Keratinocyte (primary cell): ENCODE measurements around the gene NOL12.

ENCODE experiments used
- EZH2 ChIP-seq: IDR thresholded peaks from one replicate; pipeline ENCODE4 v1.6.1; 2012; ENCODE audit warnings: inconsistent platforms, mild to moderate bottlenecking, low read length, moderate library complexity
- TF ChIP-seq, protein P1 (sequence below), 3 experiments: IDR thresholded peaks in 1 of 3; conservative IDR thresholded peaks in 1 of 3; optimal IDR thresholded peaks in 1 of 3; 2 replicates in 2 of 3; 3 replicates in 1 of 3; pipeline versions ENCODE3 to v1.5.1; 2011; ENCODE audit warnings: low read length in 3 of 3, mild to moderate bottlenecking in 3 of 3, moderate library complexity in 2 of 3, control low read depth in 1 of 3, inconsistent platforms in 1 of 3; ENCODE audit not compliant: insufficient read depth in 2 of 3; ENCODE audit errors: extremely low read depth in 1 of 3

DNA sequence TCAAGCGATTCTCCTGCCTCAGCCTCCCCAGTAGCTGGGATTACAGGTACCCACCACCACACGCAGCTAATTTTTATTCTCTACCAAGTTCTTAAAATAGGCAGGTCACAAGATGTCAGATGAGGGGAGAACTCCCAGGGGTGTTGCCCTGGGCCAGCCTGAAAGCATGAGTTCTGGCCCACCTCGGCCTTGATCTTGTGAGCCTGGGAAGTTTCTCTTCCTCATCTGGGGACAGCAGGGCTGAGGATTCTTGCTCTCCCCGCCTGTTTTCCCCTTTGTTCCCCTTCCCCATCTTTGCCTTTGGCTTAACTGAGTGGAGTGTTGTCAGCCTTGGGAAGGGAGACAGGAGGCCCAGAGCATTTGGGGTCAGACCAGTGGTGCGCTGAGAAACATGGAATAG is 24.1 kb upstream of the NOL12 start:
- no peak for TF ChIP-seq EZH2
- TF ChIP-seq, protein P1, sequence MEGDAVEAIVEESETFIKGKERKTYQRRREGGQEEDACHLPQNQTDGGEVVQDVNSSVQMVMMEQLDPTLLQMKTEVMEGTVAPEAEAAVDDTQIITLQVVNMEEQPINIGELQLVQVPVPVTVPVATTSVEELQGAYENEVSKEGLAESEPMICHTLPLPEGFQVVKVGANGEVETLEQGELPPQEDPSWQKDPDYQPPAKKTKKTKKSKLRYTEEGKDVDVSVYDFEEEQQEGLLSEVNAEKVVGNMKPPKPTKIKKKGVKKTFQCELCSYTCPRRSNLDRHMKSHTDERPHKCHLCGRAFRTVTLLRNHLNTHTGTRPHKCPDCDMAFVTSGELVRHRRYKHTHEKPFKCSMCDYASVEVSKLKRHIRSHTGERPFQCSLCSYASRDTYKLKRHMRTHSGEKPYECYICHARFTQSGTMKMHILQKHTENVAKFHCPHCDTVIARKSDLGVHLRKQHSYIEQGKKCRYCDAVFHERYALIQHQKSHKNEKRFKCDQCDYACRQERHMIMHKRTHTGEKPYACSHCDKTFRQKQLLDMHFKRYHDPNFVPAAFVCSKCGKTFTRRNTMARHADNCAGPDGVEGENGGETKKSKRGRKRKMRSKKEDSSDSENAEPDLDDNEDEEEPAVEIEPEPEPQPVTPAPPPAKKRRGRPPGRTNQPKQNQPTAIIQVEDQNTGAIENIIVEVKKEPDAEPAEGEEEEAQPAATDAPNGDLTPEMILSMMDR (optimal IDR thresholded peaks at IDR 0.05 in 1 of 3, IDR thresholded peaks at IDR 0.05 in 1 of 3, conservative IDR thresholded peaks at IDR 0.05 in 1 of 3; ENCODE audit: extremely low read depth in 1 of 3, insufficient read depth in 2 of 3, low read length in 3 of 3), result no peak
